Measurements from ENCODE around the gene BEGAIN. TPM values are rescaled to one million over a fixed set of nuclear protein-coding genes. Genes with fewer than 3 reads are reported as not detected.
"Not testable (repeated sequence)": the region's sequence is repeated elsewhere in the genome, so short reads cannot be mapped to it uniquely, and the experiment has no call there.

BEGAIN gene
- total and polyA plus RNA-seq, 12 donors: 0.20 to 4.3 (median 0.83) TPM

DNA sequence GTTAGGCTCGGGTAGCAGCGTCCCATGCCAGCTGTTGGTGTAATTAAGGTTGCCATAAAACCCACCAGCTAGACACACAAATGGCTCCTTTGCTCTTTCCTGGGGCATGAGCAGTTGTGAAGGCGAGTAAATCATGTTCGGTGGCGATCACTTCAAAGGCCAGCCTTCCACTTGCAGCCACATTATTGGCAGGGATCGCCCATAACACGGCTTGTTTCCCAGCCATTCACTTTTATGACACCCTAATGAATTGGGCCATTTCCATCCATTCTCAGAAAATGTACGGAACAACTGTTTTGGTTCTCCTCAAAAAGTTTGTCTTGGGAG, 63.4 kb downstream of the BEGAIN start:
- 87 to 90% methylated on average over 8 of the region's 8 CpGs for WGBS, 2 donors
- intact Hi-C loops (cut with DNase I): no loop called here
- Histone ChIP-seq H3K27me3 (no peaks in the 10 kb centered on the region), H3K36me3 (peaks cover 0 to 20% (median 3%) of the 10 kb centered on the region in 9 donors), H3K27ac (no peak overlapping the region), H3K4me1 (no peaks in the 10 kb centered on the region), H3K9me3 (no peaks in the 10 kb centered on the region), H3K4me3 (no peak overlapping the region)
- DNase-seq: no peak
- TF ChIP-seq, protein P1, sequence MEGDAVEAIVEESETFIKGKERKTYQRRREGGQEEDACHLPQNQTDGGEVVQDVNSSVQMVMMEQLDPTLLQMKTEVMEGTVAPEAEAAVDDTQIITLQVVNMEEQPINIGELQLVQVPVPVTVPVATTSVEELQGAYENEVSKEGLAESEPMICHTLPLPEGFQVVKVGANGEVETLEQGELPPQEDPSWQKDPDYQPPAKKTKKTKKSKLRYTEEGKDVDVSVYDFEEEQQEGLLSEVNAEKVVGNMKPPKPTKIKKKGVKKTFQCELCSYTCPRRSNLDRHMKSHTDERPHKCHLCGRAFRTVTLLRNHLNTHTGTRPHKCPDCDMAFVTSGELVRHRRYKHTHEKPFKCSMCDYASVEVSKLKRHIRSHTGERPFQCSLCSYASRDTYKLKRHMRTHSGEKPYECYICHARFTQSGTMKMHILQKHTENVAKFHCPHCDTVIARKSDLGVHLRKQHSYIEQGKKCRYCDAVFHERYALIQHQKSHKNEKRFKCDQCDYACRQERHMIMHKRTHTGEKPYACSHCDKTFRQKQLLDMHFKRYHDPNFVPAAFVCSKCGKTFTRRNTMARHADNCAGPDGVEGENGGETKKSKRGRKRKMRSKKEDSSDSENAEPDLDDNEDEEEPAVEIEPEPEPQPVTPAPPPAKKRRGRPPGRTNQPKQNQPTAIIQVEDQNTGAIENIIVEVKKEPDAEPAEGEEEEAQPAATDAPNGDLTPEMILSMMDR (IDR thresholded peaks at IDR 0.05): no peak
- ATAC-seq: no peak

DNA sequence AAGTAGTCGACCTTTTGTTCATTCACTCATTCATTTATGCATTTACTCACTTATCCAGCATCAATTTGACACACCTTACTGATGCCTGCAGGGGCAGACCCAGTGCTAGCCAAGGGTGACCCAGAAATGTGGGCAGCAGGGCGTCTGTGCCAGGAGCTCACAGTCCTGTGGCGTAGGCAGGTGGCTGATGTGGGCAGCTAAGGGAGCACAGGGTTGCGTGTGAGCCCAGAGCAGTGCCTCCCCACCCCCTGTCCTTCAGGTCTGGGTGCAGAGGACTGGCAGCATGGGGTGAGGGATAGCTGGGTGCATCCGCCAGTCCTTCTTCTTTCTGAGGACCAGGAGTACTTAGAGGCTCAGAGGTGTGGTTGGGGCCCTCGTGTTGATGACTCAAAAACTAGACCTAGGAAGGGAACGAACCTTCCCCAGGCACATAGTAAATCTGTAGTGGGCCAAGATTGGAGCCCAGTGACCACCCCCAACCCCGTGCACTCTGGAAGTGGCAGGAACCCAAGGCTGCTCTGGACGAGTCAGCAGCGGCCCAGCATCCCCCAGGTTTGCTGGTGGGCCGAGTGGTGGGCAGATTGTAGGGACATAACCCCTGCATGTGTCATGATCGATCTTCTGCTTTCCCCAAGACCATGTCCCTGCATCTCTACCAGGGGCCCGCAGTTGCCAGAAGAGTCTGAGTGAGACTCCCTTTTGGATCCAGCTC, 63.9 kb downstream of the BEGAIN start:
- intact Hi-C loops (cut with DNase I): no loop called here
- no peak for DNase-seq
- TF ChIP-seq, protein P1 (IDR thresholded peaks at IDR 0.05): no peak
- Histone ChIP-seq H3K27ac (no peak overlapping the region), H3K27me3 (no peaks in the 10 kb centered on the region), H3K9me3 (no peaks in the 10 kb centered on the region), H3K4me1 (no peaks in the 10 kb centered on the region), H3K4me3 (no peak overlapping the region), H3K36me3 (peaks cover 0 to 19% (median 3%) of the 10 kb centered on the region in 9 donors)
- ATAC-seq: no peak
- 92 to 94% methylated on average over 13 of the region's 13 CpGs for WGBS, 2 donors

DNA sequence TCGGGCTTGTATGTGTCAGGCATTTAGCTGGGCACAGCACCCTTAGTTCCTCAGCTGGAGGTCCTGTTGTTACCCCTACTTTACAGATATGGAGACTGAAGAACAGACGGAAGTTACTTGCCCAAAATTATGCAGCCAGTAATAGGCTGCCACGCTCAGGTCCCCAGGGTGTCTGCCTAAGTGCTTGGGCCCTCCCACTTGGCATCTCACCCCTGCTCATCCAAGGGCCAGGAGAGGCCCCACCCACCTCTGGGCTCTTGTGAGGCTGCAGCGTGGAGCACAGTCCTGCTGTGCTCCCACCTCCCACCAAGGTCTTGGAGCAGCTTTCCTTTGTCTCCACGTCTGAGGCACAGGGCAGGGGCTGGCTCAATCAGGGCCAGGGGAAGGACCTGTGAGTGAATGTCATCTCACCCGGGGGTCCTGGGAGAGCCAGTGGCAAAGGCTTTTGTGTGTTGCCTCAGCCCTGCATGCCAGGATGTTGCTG, 64.6 kb downstream of the BEGAIN start:
- DNase-seq: peak in 1 of 2 donors; percentile 3

DNA sequence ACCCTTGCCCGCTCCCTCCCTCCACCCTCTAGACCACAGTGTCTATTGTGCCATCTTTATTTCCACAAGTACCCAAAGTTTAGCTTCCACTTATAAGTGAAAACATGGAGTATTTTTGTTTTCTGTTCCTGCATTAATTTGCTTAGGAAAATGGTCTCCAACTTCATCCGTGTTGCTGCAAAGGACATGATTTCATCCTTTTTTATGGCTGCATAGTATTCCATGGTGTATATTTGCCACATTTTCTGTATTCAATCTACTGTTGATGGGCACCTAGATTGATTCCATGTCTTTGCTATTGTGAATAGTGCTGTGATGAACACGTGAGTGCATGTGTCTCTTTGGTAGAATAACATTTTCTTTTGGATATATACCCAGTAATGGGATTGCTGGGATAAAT, 81.2 kb downstream of the BEGAIN start:
- ATAC-seq; H3K27ac ChIP-seq; H3K27me3 ChIP-seq; intact Hi-C loops (cut with DNase I); DNase-seq; H3K36me3 ChIP-seq; H3K4me1 ChIP-seq; H3K4me3 ChIP-seq: not testable (repeated sequence)
- peaks cover 0 to 34% (median 20%) of the 10 kb centered on the region in 11 donors for H3K9me3 ChIP-seq
- 96 to 99% methylated on average over 3 of the region's 3 CpGs for WGBS, 2 donors

More for the DNA sequence above, 64.6 kb downstream of the BEGAIN start:
- H3K27me3 ChIP-seq: no peaks in the 10 kb centered on the region
- H3K27ac ChIP-seq: no peak overlapping the region
- no peaks in the 10 kb centered on the region for H3K9me3 ChIP-seq
- H3K4me3 ChIP-seq: no peak overlapping the region
- H3K36me3 ChIP-seq: peaks cover 0 to 18% (median 3%) of the 10 kb centered on the region in 9 donors
- TF ChIP-seq, protein P1 (IDR thresholded peaks at IDR 0.05): no peak
- intact Hi-C loops (cut with DNase I): no loop called here
- no peak for ATAC-seq
- 61 to 69% methylated on average over 6 of the region's 6 CpGs for WGBS, 2 donors
- no peaks in the 10 kb centered on the region for H3K4me1 ChIP-seq
